GM21723 (cell line): ENCODE results near the gene MELK.
"Not testable (repeated sequence)": the region's sequence is repeated elsewhere in the genome, so short reads cannot be mapped to it uniquely, and the experiment has no call there.

ENCODE experiments used
- ATAC-seq: cut with Tn5 transposase; IDR thresholded peaks from one replicate; pipeline ENCODE4 v1.9.1; 2021; ENCODE audit warnings: mild to moderate bottlenecking, moderate library complexity; ENCODE audit not compliant: unreplicated experiment

MELK gene

DNA sequence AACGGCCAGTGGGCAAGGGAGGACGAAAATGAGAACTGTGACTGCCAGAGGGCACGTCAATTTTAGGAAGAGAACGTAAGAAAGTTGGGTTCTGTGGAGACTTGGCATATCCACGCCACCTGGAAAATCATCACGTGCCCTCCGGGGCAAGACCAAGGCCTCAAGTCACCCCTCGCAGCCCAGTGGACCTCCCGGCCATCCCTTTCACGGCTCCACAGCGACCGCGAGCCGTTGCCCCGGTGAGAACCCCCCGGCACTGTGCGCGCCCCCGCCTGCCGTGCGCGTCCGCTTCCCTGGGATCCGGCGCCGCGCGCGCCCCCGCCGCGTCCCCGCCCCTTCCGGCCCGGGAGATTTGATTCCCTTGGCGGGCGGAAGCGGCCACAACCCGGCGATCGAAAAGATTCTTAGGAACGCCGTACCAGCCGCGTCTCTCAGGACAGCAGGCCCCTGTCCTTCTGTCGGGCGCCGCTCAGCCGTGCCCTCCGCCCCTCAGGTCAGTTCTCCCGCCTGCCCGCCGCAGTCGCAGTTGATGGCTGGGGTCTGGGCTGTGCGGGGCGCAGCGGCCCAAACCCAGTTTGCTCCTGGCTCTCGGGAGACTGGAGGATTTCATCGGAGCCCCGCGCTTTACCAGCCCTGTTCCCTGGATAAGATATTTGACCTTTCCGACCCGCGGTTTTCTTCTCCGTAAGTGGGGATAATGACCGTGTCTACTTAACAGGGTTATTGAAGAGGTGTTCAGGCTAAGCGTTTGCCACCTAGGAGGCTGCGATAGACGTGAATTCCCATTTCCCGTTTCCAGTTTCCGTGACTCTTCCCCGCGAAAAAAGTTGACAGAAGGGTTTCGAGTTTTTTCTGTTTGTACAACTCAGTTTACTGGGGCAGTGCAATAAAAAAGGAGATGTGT lies at the start of gene MELK:
TSS of gene MELK (plus strand) at position 381 of the 904 bp plus-strand sequence. CDS start 8,787 bp downstream, outside the sequence.
- peak; percentile 59 for ATAC-seq

DNA sequence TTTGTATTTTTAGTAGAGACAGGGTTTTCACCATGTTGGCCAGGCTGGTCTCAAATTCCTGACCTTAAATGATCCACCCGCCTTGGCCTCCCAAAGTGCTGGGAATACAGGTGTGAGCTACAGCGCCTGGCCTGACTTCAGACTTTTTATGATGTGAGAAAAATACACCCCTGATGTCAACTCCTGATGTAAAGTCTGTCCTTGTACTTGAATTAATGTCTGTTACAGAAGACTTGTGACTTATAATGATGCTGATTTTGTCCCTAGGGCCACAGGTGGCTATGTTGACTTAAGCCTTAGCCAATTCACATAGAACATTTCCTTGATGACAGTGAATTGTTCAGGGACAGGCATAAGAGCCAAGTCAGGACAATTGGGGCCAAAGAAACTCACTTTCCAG lies 42.5 kb upstream of the MELK start:
- ATAC-seq: no peak

GRCh38 chr9:36532353-36532752 lies 40.3 kb upstream of the MELK start:
- no peak for ATAC-seq

GRCh38 chr9:36533726-36534125 lies 39.0 kb upstream of the MELK start:
- ATAC-seq: not testable (repeated sequence)

DNA sequence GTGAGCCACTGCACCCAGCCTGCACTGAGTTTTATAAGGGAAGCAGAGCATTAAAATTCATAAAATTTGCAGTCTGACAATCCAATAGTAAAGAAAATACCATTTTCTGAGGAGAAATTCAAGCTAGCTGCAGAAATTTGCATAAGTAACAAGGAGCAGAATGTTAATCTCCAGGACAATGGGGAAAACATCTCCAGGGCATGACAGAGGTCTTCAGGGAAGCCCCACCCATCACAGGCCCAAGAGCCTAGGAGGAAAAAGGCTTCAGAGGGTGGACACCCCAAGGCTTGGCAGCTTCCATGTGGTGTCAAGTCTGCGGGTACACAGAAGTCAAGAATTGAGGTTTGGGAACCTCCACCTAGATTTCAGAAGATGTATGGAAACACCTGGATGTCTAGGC lies 37.6 kb upstream of the MELK start:
- ATAC-seq: no peak

DNA sequence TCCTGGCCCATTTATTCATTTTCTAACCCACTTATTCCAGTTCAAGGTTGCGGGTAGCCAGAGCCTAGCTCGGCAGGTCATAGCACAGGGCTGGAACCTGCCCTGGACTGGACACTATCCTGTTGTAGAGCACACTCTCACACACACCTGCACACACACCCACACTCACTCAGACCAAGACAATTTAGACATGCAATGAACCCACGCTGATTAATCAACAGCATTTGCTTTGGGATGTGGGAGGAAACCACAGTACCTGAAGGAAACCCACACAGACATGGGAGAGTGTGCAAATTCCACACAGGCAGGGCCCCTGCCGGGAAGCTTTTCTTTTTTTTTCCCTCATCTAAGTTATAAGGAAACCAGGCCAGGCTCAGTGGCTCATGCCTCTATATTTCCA lies 34.8 kb upstream of the MELK start:
- ATAC-seq: no peak

- no peak for ATAC-seq
Observed at GRCh38 chr9:36542355-36542754, 30.3 kb upstream of the MELK start.

GRCh38 chr9:36543916-36544315 lies 28.8 kb upstream of the MELK start:
- no peak for ATAC-seq

DNA sequence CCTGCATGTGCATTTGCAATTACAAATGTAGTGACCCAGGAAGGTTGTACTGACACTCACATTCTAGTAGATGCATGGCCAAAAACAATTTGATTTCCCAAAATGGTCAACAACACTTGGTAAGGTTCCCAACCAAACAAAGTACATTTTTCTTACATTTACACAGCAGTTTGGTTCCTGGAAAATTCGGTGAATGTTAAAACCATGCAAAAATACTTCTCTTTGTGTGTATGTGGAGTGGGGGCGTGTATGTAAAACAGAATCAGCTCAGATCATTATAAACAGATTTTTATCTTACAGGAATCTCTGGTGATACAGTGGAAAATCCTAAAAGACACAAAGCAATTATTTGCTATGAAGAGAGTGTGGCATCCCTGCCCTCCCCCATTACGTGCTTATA lies 25.1 kb upstream of the MELK start:
- ATAC-seq: no peak

DNA sequence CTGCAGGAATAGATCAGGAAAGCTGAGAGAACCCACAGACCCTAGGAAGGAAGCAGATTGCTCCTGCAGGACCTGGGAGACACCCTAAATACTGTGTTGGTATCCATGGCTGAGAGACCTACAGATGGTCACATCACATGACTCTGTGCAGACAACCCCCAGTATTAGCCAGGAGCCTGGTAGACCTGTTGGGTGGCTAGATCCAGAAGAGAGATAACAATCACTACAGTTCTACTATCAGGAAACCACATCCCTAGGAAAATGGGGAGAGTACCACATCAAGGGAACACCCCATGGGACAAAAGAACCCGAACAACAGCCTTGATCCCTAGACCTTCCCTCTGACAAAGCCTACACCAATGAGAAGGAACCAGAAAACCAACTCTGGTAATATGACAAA lies 24.2 kb upstream of the MELK start:
- ATAC-seq: no peak

- no peak for ATAC-seq
Observed at GRCh38 chr9:36550135-36550534, 22.6 kb upstream of the MELK start.

DNA sequence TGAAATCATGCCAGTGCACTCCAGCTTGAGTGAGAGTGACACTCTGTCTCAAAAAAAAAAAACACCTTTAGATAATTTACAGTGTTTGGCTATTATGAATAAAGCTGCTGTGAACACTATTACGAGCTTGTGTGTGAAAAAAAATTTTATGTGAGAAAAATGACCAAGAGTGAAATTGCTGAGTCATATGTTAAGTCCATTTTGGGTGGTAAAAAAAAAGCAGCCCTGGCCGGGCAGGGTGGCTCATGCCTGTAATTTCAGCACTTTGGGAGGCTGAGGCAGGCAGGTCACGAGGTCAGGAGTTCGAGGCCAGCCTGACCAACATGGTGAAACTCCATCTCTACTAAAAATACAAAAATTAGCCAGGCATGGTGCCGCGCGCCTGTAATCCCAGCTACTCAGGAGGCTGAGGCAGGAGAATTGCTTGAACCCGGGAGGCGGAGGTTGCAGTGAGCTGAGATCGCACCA lies 22.0 kb upstream of the MELK start:
- ATAC-seq: peak; percentile 54

DNA sequence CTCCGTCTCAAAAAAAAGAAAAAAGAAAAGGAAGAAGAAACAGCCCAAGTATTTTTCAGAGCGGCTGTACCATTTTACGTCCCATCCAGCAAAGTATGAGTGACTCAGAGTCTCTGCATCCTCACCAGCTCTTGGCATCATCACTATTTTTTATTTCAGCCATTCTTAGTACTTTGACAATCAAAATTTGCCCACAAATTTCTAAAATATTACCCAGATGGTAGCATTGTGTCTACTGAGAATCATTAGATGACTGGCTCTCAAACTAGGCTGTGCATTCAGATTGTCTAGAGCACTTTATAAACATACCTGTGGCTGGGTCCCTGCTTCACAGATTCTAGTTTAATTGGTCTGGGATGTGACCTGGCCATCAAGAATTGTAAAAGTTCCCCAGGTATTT lies 21.6 kb upstream of the MELK start:
- ATAC-seq: no peak

DNA sequence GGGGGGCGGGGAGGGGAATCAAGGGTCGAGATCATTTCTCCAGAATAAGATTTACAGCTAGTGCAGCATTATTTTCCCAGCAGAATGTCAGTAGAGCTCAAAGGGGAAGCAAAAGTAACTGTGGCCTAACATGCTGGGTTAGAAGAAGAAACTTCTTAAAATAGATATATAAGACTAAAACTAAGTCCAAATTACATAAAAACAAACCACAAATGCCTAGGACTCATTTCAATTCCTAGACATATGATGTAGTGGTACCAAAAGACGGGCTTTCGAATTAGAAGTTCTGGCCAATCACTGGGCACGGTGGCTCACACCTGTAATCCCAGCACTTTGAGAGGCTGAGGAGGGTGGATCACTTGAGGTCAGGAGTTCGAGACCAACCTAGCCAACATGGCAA lies 20.8 kb upstream of the MELK start:
- ATAC-seq: peak; percentile 47

DNA sequence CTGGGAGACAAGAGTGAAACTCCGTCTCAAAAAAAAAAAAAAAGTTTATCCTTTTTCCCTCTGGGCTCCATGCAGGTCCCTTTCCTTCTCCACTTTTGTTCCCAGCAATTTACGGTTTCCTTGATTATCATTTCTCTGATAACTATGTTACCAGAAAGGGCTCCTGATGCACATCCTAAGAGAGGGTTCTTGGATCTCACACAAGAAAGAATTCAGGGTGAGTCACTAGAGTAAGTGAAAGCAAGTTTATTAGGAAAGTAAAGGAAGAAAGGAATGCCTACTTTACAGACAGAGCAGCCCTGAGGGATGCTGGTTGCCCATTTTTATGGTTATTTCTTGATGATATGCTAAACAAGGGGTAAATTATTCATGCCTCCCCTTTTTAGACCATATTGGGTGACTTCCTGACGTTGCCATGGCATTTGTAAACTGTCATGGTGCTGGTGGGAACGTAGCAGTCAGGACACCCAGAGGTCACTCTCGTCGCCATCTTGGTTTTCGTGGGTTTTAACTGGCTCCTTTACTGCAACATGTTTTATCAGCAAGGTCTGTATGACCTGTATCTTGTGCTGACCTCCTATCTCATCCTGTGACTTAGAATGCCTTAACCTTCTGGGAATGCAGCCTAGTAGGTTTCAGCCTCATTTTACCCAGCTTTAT lies 13.5 kb upstream of the MELK start:
- ATAC-seq: no peak

DNA sequence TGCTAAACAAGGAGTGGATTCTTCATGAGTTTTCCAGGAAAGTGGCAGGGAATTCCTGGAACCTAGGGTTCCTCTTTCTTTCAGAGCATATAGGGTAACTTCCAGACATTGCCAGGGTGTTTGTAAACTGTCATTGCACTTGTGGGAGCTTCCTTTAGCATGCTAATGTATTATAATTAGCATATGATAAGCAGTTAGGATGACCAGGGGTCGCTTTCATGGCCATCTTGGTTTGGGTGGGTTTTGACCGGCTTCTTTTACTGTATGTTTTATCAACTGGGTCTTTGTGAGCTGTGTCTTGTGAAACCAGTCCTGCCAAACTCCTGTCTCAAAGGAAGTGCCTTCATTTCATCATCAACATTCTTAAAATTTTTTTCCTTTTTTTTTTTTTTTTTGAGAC lies 11.9 kb upstream of the MELK start:
- no peak for ATAC-seq

DNA sequence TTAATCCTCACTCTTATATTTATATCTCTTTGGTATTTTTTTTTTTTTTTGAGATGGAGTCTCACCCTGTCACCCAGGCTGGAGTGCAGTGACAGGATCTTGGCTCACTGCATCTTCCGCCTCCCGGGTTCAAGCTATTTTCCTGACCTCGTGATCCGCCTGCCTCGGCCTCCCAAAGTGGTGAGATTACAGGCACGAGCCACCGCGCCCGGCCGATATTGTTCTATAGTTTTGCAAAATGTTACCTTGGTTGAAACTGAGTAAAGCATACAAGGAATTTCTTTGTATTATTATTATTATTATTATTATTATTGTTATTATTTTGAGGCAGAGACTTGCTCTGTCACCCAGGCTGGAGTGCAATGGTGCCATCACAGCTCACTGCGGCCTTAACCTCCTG lies 9.9 kb upstream of the MELK start:
- ATAC-seq: not testable (repeated sequence)

DNA sequence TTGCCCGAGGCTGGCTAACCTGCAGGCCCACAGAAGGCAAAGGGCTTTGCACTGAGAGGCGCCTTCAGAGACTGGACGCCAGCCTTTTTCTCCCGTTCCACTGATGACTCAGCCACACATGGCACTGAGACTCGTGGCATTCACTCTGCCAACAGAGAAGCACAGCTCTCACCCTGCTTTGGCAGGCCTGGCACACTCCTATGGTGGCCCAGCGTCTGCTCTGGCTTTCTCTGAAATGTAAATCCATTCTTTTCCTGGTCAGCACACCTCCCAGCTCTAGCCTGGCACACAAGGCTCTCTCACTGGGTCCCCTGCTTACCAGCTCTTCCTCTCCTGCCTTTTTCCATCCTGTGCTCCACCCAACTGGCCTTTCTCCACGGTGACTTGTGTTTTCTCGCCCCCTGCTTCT lies 5.9 kb upstream of the MELK start:
- no peak for ATAC-seq

DNA sequence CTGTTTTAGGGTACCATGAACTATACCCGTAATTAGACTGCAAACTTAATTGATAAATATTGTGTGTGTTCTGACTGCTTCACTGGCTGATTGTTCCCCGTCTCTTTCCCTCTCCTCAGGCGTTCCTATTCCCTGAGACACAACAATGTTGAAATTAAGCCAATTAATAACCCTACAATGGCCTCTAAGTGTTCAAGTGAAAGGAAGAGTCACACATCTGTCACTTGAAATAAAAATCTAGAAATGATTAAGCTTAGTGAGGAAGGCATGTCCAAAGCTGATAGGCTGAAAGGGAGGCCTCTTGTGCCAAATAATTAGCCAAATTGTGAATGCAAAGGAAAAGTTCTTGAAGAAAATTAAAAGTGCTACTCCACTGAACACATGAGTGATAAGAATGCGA lies 4.0 kb upstream of the MELK start:
- ATAC-seq: not testable (repeated sequence)

- no peak for ATAC-seq
Observed at GRCh38 chr9:36571333-36571732, 1.4 kb upstream of the MELK start.

- not testable (repeated sequence) for ATAC-seq
Observed at GRCh38 chr9:36574045-36574444, 1.4 kb downstream of the MELK start.

DNA sequence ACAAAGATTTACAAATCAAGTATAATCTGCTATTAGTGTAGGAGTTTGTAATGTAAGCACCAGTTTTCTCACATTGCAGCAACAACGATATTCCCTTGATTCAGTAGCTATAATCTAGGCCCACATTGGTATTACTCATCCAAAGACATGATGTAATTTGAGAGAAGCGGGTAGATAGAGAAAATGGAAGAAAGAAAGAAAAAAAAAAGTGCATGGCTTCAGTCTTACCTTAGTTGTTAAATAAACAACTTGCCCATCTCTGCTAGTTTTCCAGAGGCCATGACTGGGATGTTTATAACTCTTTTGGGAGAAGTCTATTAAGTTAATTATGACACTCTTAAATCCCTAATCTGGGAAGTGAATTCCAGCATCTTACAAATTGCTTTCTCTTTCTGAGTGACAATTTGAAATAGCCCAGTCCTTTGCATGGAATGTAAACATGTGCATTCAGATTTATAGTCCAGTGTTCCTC lies 2.8 kb downstream of the MELK start:
- no peak for ATAC-seq
